ENCODE data around the gene ABCC10. TPM values are rescaled to one million over a fixed set of nuclear protein-coding genes. Genes with fewer than 3 reads are reported as not detected.

ABCC10 gene
- total RNA-seq, 1 experiment from 2014 or later, result 31.8 TPM

DNA sequence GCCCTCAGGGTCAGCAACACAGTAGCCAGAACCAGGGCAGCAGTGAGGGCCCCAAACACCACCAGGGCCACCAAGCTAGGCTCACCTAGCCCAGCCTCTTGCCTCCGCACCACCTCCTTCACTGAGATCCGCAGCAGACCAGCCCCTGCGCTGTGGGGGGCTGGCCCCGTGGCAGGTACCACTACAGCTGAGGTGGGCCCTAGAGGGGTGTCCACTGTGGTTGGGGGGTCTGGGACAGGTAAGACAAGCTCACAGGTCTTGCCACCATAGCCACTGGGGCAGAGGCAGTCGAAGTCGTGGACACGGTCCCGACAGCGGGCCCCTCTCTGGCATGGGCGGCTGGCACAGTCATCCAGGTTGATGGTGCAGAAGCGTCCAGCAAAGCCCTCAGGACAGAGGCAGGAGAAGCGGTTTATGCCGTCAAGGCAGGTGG lies 23.4 kb downstream of the ABCC10 start:
- Histone ChIP-seq H2AK5ac (ENCODE audit: insufficient read length, low read length) (no peak overlapping the region), H2AFZ (ENCODE audit: low read length) (no peak overlapping the region), H4K20me1 (ENCODE audit: control insufficient read depth, insufficient read depth, insufficient read length) (peaks cover 4% of the 10 kb centered on the region), H3K56ac (ENCODE audit: insufficient read length, low read depth, low read length) (no peak overlapping the region), H4K8ac (replicated peaks; ENCODE audit: insufficient read length, low read depth, low read length) (no peak overlapping the region), H2BK120ac (ENCODE audit: low read depth, low read length, poor library complexity, severe bottlenecking) (no peak overlapping the region), H3T11ph (ENCODE audit: low read length) (no peak overlapping the region), H3K9ac (ENCODE audit: extremely low read depth, insufficient read length, low read length) (no peak overlapping the region), H2BK12ac (ENCODE audit: insufficient read length, low read depth, low read length) (no peak overlapping the region), H3K79me1 (ENCODE audit: insufficient read depth, low read depth, low read length, poor library complexity, severe bottlenecking) (no peaks in the 10 kb centered on the region), H3K27me3 (ENCODE audit: insufficient read depth, low read length) (peaks cover 2% of the 10 kb centered on the region; the same call in 1 of the 2 replicates), H3K18ac (ENCODE audit: insufficient read length, low read depth, low read length) (no peak overlapping the region), H3K9me3 (ENCODE audit: control insufficient read depth, low read depth, low read length) (no peaks in the 10 kb centered on the region), H2BK15ac (ENCODE audit: low read depth, low read length) (no peak overlapping the region), H3K4ac (ENCODE audit: low read depth, low read length) (no peak overlapping the region), H3K14ac (ENCODE audit: insufficient read depth, low read length) (no peak overlapping the region), H2BK5ac (ENCODE audit: insufficient read length, low read length) (no peak overlapping the region), H3K23me2 (ENCODE audit: insufficient read length, low read depth, low read length, poor library complexity, severe bottlenecking) (peaks cover 10% of the 10 kb centered on the region), H4K91ac (ENCODE audit: insufficient read length, low read depth, low read length) (no peak overlapping the region), H4K5ac (ENCODE audit: insufficient read length, low read depth, low read length) (no peak overlapping the region), H3K23ac (ENCODE audit: insufficient read length, low read depth, low read length) (no peak overlapping the region), H3K27ac (ENCODE audit: insufficient read length, low read depth, low read length) (no peak overlapping the region), H3K4me1 (ENCODE audit: insufficient read depth, low read length) (no peaks in the 10 kb centered on the region), H3K4me2 (ENCODE audit: insufficient read depth, insufficient read length, low read length) (no peak overlapping the region), H2BK20ac (ENCODE audit: low read depth, low read length, poor library complexity, severe bottlenecking) (no peak overlapping the region), H3K79me2 (ENCODE audit: insufficient read depth, low read length) (no peaks in the 10 kb centered on the region)
- Mint-ChIP-seq H3K9me3 (no peaks in the 10 kb centered on the region; a peak in 1 of 5 replicates), H3K27me3 (ENCODE audit: low read depth) (peaks cover 18% of the 10 kb centered on the region), H3K4me3 (no peak overlapping the region), H3K27ac (no peak overlapping the region), H3K36me3 (ENCODE audit: insufficient read depth in 1 of 3, low read depth in 3 of 3) (peaks cover 0 to 44% (median 40%) of the 10 kb centered on the region in 3 experiments; a peak in 5 of 7 replicates), H3K4me1 (peaks cover 1 to 2% of the 10 kb centered on the region in 2 experiments)
- DNase-seq, result no peak
- TF ChIP-seq, protein P1, sequence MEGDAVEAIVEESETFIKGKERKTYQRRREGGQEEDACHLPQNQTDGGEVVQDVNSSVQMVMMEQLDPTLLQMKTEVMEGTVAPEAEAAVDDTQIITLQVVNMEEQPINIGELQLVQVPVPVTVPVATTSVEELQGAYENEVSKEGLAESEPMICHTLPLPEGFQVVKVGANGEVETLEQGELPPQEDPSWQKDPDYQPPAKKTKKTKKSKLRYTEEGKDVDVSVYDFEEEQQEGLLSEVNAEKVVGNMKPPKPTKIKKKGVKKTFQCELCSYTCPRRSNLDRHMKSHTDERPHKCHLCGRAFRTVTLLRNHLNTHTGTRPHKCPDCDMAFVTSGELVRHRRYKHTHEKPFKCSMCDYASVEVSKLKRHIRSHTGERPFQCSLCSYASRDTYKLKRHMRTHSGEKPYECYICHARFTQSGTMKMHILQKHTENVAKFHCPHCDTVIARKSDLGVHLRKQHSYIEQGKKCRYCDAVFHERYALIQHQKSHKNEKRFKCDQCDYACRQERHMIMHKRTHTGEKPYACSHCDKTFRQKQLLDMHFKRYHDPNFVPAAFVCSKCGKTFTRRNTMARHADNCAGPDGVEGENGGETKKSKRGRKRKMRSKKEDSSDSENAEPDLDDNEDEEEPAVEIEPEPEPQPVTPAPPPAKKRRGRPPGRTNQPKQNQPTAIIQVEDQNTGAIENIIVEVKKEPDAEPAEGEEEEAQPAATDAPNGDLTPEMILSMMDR (conservative IDR thresholded peaks at IDR 0.05), result no peak
- no CpG with 5 or more reads among the region's 13 CpGs for WGBS (ENCODE audit: extremely low coverage, insufficient read length, low lambda C conversion rate)
